Stimulated activated CD8-positive, alpha-beta memory T cell treated with anti-CD3 and anti-CD28 coated beads, Interleukin-2, amount 100 ng/mL, for 1 hour (primary cell): ENCODE results near the gene DDX1.
"Not testable (repeated sequence)": the region's sequence is repeated elsewhere in the genome, so short reads cannot be mapped to it uniquely, and the experiment has no call there.

ENCODE experiments used
- DNase-seq, 2 donors: peaks; one replicate each; pipeline ENCODE4 v3.0.0-alpha.2; 2020; ENCODE audit warnings: low read depth in 2 of 2

DDX1 gene

GRCh38 chr2:15616429-15616828 is 24.8 kb downstream of the DDX1 start:
- DNase-seq, result no peak

GRCh38 chr2:15616850-15617777 is 25.4 kb downstream of the DDX1 start:
- no peak for DNase-seq

- no peak for DNase-seq
These were observed 26.2 kb downstream of the DDX1 start for GRCh38 chr2:15617778-15618448.

DNA sequence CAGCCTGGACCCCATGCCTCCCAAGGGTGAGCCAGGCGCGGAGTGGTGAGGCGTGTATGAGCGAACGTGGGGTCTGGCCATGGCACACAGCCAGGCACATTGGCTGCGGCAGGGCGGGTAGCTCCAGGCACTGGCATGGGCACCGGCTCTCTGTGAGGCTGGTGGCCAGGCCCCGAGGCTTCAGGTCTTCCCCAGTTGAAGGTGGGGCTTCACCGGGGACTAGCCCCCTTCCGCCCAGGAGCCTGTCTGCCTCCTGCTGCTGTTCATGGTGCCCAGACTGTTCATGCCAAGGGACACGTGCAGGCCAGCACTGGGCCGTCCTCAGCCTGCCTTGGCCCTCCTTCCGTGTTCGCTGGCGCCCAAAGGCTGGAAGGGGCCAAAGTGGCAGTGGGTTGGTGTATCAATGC is 26.8 kb downstream of the DDX1 start:
- no peak for DNase-seq

GRCh38 chr2:15619076-15619475 is 27.4 kb downstream of the DDX1 start:
- no peak for DNase-seq

GRCh38 chr2:15619510-15619909 is 27.8 kb downstream of the DDX1 start:
- no peak for DNase-seq

GRCh38 chr2:15619938-15620337 is 28.3 kb downstream of the DDX1 start:
- DNase-seq, result no peak

- no peak for DNase-seq
These were observed 28.7 kb downstream of the DDX1 start for GRCh38 chr2:15620340-15620739.

DNA sequence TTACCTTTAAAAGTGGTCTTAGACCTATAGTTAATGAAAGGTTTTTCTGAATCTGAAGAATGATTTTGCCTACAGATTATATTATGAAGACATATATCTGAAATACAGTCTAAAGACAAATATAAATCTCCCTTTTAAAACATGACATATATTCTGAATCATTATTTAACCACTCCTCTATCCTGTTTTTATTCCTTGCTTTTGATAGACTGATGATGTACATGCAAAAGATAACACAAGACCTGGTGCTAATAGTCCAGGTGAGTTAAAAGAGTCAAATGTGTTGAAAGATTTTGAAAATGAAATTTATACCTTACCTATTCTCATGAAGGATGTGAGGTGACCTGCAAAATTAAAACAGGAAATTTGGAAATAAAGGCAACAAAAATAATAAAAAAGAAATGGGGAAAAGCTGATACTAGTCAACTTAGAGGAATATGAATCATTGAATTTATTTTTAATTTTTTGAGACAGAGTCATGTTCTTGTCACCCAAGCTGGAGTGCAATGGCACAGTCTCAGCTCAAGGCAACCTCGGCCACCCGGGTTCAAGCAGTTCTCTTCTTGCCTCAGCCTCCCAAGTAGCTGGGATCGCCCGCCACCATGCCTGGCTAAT is 29.3 kb downstream of the DDX1 start:
- DNase-seq, result no peak

DNA sequence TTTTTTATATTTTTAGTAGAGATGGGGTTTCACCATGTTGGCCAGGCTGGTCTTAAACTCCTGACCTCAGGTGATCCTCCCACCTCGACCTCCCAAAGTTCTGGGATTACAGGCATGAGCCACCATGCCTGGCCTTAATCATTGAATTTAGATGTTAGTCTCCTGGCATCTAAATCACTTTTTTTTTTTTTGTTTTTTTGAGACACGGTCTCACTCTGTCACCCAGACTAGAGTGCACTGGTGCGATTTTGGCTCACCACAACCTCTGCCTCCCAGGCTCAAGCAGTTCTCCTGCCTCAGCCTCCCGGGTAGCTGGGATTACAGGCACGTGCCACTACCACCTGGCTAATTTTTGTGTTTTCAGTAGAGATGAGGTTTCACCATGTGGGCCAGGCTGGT is 29.8 kb downstream of the DDX1 start:
- DNase-seq, result not testable (repeated sequence)

GRCh38 chr2:15622214-15622613 is 30.5 kb downstream of the DDX1 start:
- no peak for DNase-seq

- DNase-seq, result no peak
These were observed 31.2 kb downstream of the DDX1 start for GRCh38 chr2:15622614-15623480.

- DNase-seq, result no peak
These were observed 31.8 kb downstream of the DDX1 start for GRCh38 chr2:15623481-15623796.

- no peak for DNase-seq
These were observed 32.4 kb downstream of the DDX1 start for GRCh38 chr2:15623898-15624541.

DNA sequence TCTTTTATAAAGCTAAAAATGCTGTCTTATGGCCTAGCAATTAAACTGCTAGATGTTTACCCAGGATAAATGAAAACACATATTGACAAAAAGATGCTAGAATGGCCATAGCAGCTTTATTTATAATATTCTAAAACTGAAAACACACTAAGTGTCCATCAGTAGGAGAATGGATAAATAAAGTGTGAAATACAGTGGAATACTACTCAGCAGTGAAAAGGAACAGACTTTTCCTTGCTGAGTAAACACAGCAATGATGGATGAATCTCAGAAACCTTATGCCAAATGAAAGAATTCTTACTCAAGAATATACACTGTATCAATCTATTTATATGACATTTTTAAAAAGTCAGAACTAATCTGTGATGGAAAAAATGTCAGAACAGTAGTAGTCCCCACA is 33.2 kb downstream of the DDX1 start:
- DNase-seq, result no peak

- no peak for DNase-seq
These were observed 33.8 kb downstream of the DDX1 start for GRCh38 chr2:15625344-15626036.

DNA sequence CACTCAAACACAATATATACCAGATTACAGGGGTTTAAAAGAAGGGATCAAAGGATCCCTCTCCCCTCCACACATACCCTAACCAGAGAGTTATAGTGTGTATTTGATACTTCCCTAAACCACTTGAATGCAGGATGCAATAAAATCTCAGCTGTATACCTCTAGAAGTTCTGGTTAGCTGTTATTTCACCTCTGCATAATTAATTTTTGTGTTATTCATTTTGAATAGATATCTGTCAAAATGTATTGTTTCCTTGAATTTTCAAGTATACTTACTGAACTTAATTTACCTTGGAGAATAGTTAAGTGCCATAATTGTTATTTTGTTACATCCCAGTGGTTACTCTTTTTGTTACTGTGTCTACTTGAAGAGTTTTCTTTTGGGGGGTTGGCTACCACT is 34.5 kb downstream of the DDX1 start:
- no peak for DNase-seq

DNA sequence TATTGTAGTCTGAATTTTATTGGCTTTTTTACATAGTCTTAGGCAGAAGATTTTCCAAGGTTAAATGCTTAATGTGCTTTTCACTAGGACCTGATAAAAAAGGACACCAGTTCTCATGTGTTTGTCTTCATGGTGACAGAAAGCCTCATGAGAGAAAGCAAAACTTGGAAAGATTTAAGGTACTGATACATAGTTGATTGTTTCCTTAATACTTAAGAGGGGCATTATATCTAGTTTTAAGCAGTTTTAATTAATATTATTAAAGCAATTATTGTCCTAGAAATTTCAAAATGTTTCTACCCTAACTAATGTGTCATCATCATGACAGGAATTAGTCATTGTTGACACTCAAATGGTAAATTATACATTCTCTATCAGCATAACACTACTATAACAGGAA is 35.3 kb downstream of the DDX1 start:
- no peak for DNase-seq

- DNase-seq, result no peak
These were observed 36.4 kb downstream of the DDX1 start for GRCh38 chr2:15627817-15628684.
